ENCODE results near the gene STK17B. TPM values are rescaled to one million over a fixed set of nuclear protein-coding genes. Genes with fewer than 3 reads are reported as not detected.
"Not testable (repeated sequence)": the region's sequence is repeated elsewhere in the genome, so short reads cannot be mapped to it uniquely, and the experiment has no call there.

Gene STK17B
- total RNA-seq, 4 donors from 2014 or later = 6.9 to 24.2 (median 9.4) TPM

- no peak overlapping the region for H3K27ac ChIP-seq (replicated peaks in 1 of 4)
- TF ChIP-seq EP300 (IDR thresholded peaks at IDR 0.05) (no peak), POLR2A (IDR thresholded peaks at IDR 0.05; ENCODE audit: low read depth) (no peak), POLR2AphosphoS5 (IDR thresholded peaks at IDR 0.05) (no peak), CTCF (IDR thresholded peaks at IDR 0.05) (no peak)
- WGBS = 100% methylated on average over 2 of the region's 2 CpGs
- intact Hi-C loops (cut with DNase I) = no loop called here
- no peak overlapping the region for H3K4me3 ChIP-seq
- no peaks in the 10 kb centered on the region for H3K9me3 ChIP-seq
- no peak for DNase-seq (ENCODE audit: extremely low spot score)
- H3K27me3 ChIP-seq = no peaks in the 10 kb centered on the region
- H3K36me3 ChIP-seq = peaks cover 0 to 14% (median 0%) of the 10 kb centered on the region in 4 donors
- H3K4me1 ChIP-seq = peaks cover 0 to 2% (median 0%) of the 10 kb centered on the region in 4 donors
These were observed 29.2 kb upstream of the STK17B start for GRCh38 chr2:196200557-196200956.

- WGBS = 84% methylated on average over 4 of the region's 4 CpGs
- TF ChIP-seq POLR2AphosphoS5 (IDR thresholded peaks at IDR 0.05) = no peak
- TF ChIP-seq POLR2A (IDR thresholded peaks at IDR 0.05; ENCODE audit: low read depth) = no peak
- no peak for TF ChIP-seq CTCF (IDR thresholded peaks at IDR 0.05)
- TF ChIP-seq EP300 (IDR thresholded peaks at IDR 0.05) = no peak
- Histone ChIP-seq H3K4me1 (no peaks in the 10 kb centered on the region), H3K36me3 (peaks cover 0 to 10% (median 0%) of the 10 kb centered on the region in 4 donors), H3K27me3 (no peaks in the 10 kb centered on the region), H3K4me3 (no peak overlapping the region), H3K27ac (replicated peaks in 1 of 4) (no peak overlapping the region), H3K9me3 (no peaks in the 10 kb centered on the region)
- no peak for DNase-seq (ENCODE audit: extremely low spot score)
- intact Hi-C loops (cut with DNase I) = no loop called here
These were observed 24.4 kb upstream of the STK17B start for GRCh38 chr2:196195758-196196157.

GRCh38 chr2:196195302-196195701 lies 23.9 kb upstream of the STK17B start:
- intact Hi-C loops (cut with DNase I) = no loop called here
- WGBS = 75% methylated on average over 5 of the region's 5 CpGs
- Histone ChIP-seq H3K36me3 (peaks cover 0 to 5% (median 0%) of the 10 kb centered on the region in 4 donors), H3K9me3 (no peaks in the 10 kb centered on the region), H3K27me3 (no peaks in the 10 kb centered on the region), H3K4me1 (no peaks in the 10 kb centered on the region), H3K27ac (replicated peaks in 1 of 4) (no peak overlapping the region), H3K4me3 (no peak overlapping the region)
- no peak for DNase-seq (ENCODE audit: extremely low spot score)
- TF ChIP-seq POLR2A (IDR thresholded peaks at IDR 0.05; ENCODE audit: low read depth) (no peak), POLR2AphosphoS5 (IDR thresholded peaks at IDR 0.05) (no peak), EP300 (IDR thresholded peaks at IDR 0.05) (no peak), CTCF (IDR thresholded peaks at IDR 0.05) (no peak)

GRCh38 chr2:196191541-196191940 lies 20.2 kb upstream of the STK17B start:
- Histone ChIP-seq H3K4me3 (no peak overlapping the region), H3K9me3 (no peaks in the 10 kb centered on the region), H3K27me3 (no peaks in the 10 kb centered on the region), H3K27ac (replicated peaks in 1 of 4) (no peak overlapping the region), H3K4me1 (no peaks in the 10 kb centered on the region), H3K36me3 (no peaks in the 10 kb centered on the region)
- no peak for DNase-seq (ENCODE audit: extremely low spot score)
- intact Hi-C loops (cut with DNase I) = no loop called here
- TF ChIP-seq POLR2AphosphoS5 (IDR thresholded peaks at IDR 0.05) = no peak
- 93% methylated on average over 1 of the region's 1 CpG for WGBS

- Histone ChIP-seq H3K27ac (replicated peaks in 1 of 4) (no peak overlapping the region), H3K27me3 (no peaks in the 10 kb centered on the region), H3K9me3 (no peaks in the 10 kb centered on the region), H3K36me3 (no peaks in the 10 kb centered on the region), H3K4me1 (no peaks in the 10 kb centered on the region), H3K4me3 (no peak overlapping the region)
- intact Hi-C loops (cut with DNase I) = no loop called here
- TF ChIP-seq CTCF (IDR thresholded peaks at IDR 0.05) (no peak), POLR2AphosphoS5 (IDR thresholded peaks at IDR 0.05) (no peak), EP300 (IDR thresholded peaks at IDR 0.05) (no peak), POLR2A (IDR thresholded peaks at IDR 0.05; ENCODE audit: low read depth) (no peak)
- 90% methylated on average over 2 of the region's 2 CpGs for WGBS
- no peak for DNase-seq (ENCODE audit: extremely low spot score)
These were observed 16.6 kb upstream of the STK17B start for GRCh38 chr2:196187898-196188458.

- H3K27ac ChIP-seq (replicated peaks in 1 of 4); H3K9me3 ChIP-seq; H3K27me3 ChIP-seq; intact Hi-C loops (cut with DNase I); H3K4me1 ChIP-seq; H3K36me3 ChIP-seq; H3K4me3 ChIP-seq; DNase-seq (ENCODE audit: extremely low spot score): not testable (repeated sequence)
- WGBS = 100% methylated on average over 2 of the region's 2 CpGs
These were observed 15.9 kb upstream of the STK17B start for GRCh38 chr2:196187175-196187700.
